Neural progenitor cell (in vitro differentiated cells): ENCODE results near the gene DLK1. TPM values are rescaled to one million over a fixed set of nuclear protein-coding genes. Genes with fewer than 3 reads are reported as not detected.

Source experiments
- DNase-seq: peaks from one replicate; pipeline ENCODE4 v3.0.0-alpha.2; 2016; ENCODE audit warnings: low spot score
- H2AFZ ChIP-seq: fragments of 200-600 bp; sonication (generic); replicated peaks from 2 replicates; pipeline ENCODE4 v1.6.1; 2016; ENCODE audit warnings: antibody characterized with exemption
- H3F3A ChIP-seq: fragments of 200-600 bp; sonication (generic); 2 replicates; pipeline ENCODE4 v1.6.1; 2016; ENCODE audit warnings: antibody characterized with exemption, low read depth
- H3K27ac ChIP-seq: fragments of 200-600 bp; sonication (generic); 2 replicates; pipeline ENCODE4 v1.5.1; 2016; ENCODE audit warnings: mild to moderate bottlenecking
- H3K27me3 ChIP-seq: fragments of 200-600 bp; sonication (generic); 2 replicates; pipeline ENCODE4 v1.6.1; 2016; ENCODE audit warnings: mild to moderate bottlenecking, moderate library complexity
- H3K36me3 ChIP-seq: fragments of 200-600 bp; sonication (generic); 2 replicates; pipeline ENCODE4 v1.5.1; 2016
- H3K4me1 ChIP-seq: fragments of 200-600 bp; sonication (generic); 2 replicates; pipeline ENCODE4 v1.6.1; 2016; ENCODE audit warnings: mixed run types
- H3K4me2 ChIP-seq: fragments of 200-600 bp; sonication (generic); 2 replicates; pipeline ENCODE4 v1.6.1; 2016
- H3K4me3 ChIP-seq: fragments of 200-600 bp; sonication (generic); 2 replicates; pipeline ENCODE4 v1.5.1; 2016
- H3K79me2 ChIP-seq: fragments of 200-600 bp; sonication (generic); 2 replicates; pipeline ENCODE4 v1.6.1; 2016; ENCODE audit warnings: low read depth
- H3K9ac ChIP-seq: fragments of 200-600 bp; sonication (generic); 2 replicates; pipeline ENCODE4 v1.6.1; 2016
- H3K9me3 ChIP-seq: fragments of 200-600 bp; sonication (generic); 2 replicates; pipeline ENCODE4 v1.5.1; 2016; ENCODE audit warnings: low read depth
- H4K20me1 ChIP-seq: fragments of 200-600 bp; sonication (generic); 2 replicates; pipeline ENCODE4 v1.6.1; 2016; ENCODE audit warnings: low read depth
- H3K27ac Mint-ChIP-seq: 3 replicates; pipeline ENCODE4 v1.8.0; 2021; ENCODE audit warnings: mixed read lengths
- H3K27me3 Mint-ChIP-seq: 2 replicates; pipeline ENCODE4 v1.8.0; 2022; ENCODE audit warnings: low read depth, mild to moderate bottlenecking, inconsistent platforms, moderate library complexity, mixed read lengths; ENCODE audit not compliant: insufficient read depth
- H3K36me3 Mint-ChIP-seq: 3 replicates; pipeline ENCODE4 v1.8.0; 2021; ENCODE audit warnings: mixed read lengths
- H3K4me1 Mint-ChIP-seq: 3 replicates; pipeline ENCODE4 v1.8.0; 2021; ENCODE audit warnings: mixed read lengths
- H3K4me3 Mint-ChIP-seq: 3 replicates; pipeline ENCODE4 v1.8.0; 2021; ENCODE audit warnings: mild to moderate bottlenecking, moderate library complexity, mixed read lengths
- H3K9me3 Mint-ChIP-seq: 3 replicates; pipeline ENCODE4 v1.8.0; 2020; ENCODE audit warnings: mixed read lengths
- EZH2 ChIP-seq: fragments of 200-600 bp; sonication (generic); IDR thresholded peaks from 2 replicates; pipeline ENCODE4 v1.6.1; 2017; ENCODE audit warnings: antibody characterized with exemption, mild to moderate bottlenecking, moderate library complexity
- EZH2phosphoT487 ChIP-seq: fragments of 200-600 bp; sonication (generic); IDR thresholded peaks from 2 replicates; pipeline ENCODE4 v1.6.1; 2017; ENCODE audit warnings: antibody characterized with exemption
- total RNA-seq: library from RNA; depleted of rRNA; stranded (reverse); fragments of >200 nt; gene quantifications from 2 replicates; pipeline ENCODE4 v1.2.3, GENCODE V29; 2015; ENCODE audit warnings: low replicate concordance
- TF ChIP-seq, protein P1 (sequence below): fragments of 200-600 bp; sonication (generic); IDR thresholded peaks from 2 replicates; pipeline ENCODE4 v1.5.1; 2017; ENCODE audit warnings: antibody characterized with exemption, mild to moderate bottlenecking

The DLK1 gene
- total RNA-seq, 1 donor from 2014 or later: 312 TPM

DNA sequence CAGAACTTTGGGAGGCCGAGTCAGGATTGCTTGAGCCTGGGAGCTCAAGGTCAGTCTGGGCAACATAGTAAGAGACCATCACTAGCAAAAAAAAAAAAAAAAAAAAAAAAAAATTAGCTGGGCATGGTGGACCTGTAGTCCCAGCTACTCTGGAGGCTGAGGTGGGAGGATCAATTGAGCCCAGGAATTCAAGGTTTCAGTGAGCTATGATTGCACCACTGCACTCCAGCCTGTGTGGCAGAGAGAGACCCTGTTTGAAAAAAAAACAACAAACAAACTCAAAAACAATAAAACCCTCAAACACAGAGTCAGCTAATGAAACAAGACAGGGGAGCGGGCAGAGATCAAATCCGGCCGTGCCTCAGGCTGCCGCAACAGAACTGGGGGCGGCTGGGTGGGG, 41.7 kb upstream of the DLK1 start:
- Mint-ChIP-seq H3K27ac (peak overlapping the region; percentile 25), H3K9me3 (no peaks in the 10 kb centered on the region)

DNA sequence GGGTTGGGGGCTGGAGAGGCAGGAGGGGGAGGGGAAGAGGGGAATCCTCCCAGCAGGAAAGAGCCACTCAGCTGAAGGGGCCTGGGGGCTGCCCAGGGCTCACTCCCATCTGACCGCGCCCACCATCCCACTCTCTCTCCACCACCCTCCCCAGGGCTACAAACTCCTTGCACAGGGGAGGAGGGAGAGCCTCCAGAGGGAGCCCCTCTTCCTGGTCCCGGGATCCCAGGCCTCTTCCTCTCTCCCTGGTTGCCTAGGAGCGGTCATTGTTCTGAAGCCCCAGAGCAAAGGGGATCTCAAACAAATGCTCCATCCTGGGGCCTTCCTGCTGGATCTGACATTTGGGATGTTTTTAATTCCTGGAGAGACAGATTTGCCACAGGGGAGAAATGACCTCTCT, 39.8 kb upstream of the DLK1 start:
- Histone ChIP-seq H3F3A (peaks cover 4% of the 10 kb centered on the region), H3K4me1 (peaks cover 7% of the 10 kb centered on the region), H2AFZ (peak overlapping the region; percentile 82), H3K9me3 (no peaks in the 10 kb centered on the region), H3K9ac (no peak overlapping the region), H4K20me1 (no peaks in the 10 kb centered on the region), H3K4me3 (no peak overlapping the region), H3K4me2 (peak overlapping the region; percentile 17), H3K27me3 (no peaks in the 10 kb centered on the region), H3K27ac (no peak overlapping the region), H3K36me3 (no peaks in the 10 kb centered on the region), H3K79me2 (no peaks in the 10 kb centered on the region)
- Mint-ChIP-seq H3K9me3 (no peaks in the 10 kb centered on the region), H3K27ac (peak overlapping the region; percentile 83), H3K36me3 (no peaks in the 10 kb centered on the region), H3K4me3 (peak overlapping the region; percentile 57), H3K4me1 (peaks cover 34% of the 10 kb centered on the region), H3K27me3 (peaks cover 22% of the 10 kb centered on the region)
- peak; percentile 42 for DNase-seq
- no peak for TF ChIP-seq EZH2
- no peak for TF ChIP-seq EZH2phosphoT487
- TF ChIP-seq, protein P1, sequence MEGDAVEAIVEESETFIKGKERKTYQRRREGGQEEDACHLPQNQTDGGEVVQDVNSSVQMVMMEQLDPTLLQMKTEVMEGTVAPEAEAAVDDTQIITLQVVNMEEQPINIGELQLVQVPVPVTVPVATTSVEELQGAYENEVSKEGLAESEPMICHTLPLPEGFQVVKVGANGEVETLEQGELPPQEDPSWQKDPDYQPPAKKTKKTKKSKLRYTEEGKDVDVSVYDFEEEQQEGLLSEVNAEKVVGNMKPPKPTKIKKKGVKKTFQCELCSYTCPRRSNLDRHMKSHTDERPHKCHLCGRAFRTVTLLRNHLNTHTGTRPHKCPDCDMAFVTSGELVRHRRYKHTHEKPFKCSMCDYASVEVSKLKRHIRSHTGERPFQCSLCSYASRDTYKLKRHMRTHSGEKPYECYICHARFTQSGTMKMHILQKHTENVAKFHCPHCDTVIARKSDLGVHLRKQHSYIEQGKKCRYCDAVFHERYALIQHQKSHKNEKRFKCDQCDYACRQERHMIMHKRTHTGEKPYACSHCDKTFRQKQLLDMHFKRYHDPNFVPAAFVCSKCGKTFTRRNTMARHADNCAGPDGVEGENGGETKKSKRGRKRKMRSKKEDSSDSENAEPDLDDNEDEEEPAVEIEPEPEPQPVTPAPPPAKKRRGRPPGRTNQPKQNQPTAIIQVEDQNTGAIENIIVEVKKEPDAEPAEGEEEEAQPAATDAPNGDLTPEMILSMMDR: no peak

More for the DNA sequence above, 41.7 kb upstream of the DLK1 start:
- Histone ChIP-seq H3K79me2 (no peaks in the 10 kb centered on the region), H3K9me3 (no peaks in the 10 kb centered on the region), H3K4me3 (no peak overlapping the region), H3F3A (peaks cover 4% of the 10 kb centered on the region), H3K36me3 (no peaks in the 10 kb centered on the region), H3K9ac (no peak overlapping the region), H4K20me1 (no peaks in the 10 kb centered on the region), H3K27me3 (no peaks in the 10 kb centered on the region), H3K4me2 (no peak overlapping the region), H2AFZ (no peak overlapping the region), H3K27ac (no peak overlapping the region), H3K4me1 (peaks cover 12% of the 10 kb centered on the region)
- no peak for DNase-seq
- no peaks in the 10 kb centered on the region for H3K36me3 Mint-ChIP-seq
- TF ChIP-seq, protein P1: no peak
- peaks cover 39% of the 10 kb centered on the region for H3K4me1 Mint-ChIP-seq
- H3K27me3 Mint-ChIP-seq: peaks cover 17% of the 10 kb centered on the region
- no peak overlapping the region for H3K4me3 Mint-ChIP-seq

DNA sequence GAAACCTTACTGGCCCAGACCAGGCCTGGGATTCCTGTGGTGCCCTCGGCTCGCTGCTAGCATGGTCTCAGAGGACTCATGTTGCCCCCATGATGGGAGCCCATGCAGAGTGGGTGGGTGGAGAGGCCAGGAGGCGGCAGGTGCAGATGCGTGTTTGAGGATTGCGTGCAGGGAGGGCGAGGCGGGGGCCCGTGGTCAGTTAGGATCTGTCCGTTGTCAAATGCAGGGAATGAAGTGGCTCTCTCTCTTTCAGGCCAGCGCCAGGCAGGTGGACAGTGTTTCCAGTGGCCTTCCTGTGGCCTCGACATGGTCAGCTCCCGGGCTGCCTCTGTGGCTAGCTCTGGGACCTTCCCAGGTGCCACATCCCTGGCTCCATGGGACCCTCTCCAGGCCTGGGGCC, 39.3 kb upstream of the DLK1 start:
- Histone ChIP-seq H3K79me2 (no peaks in the 10 kb centered on the region), H3K9me3 (no peaks in the 10 kb centered on the region), H3K27me3 (no peaks in the 10 kb centered on the region), H3K4me1 (peaks cover 7% of the 10 kb centered on the region), H3K9ac (no peak overlapping the region), H4K20me1 (no peaks in the 10 kb centered on the region), H2AFZ (peak overlapping the region; percentile 82), H3K4me2 (peak overlapping the region; percentile 17), H3K36me3 (no peaks in the 10 kb centered on the region), H3K27ac (no peak overlapping the region), H3F3A (peaks cover 4% of the 10 kb centered on the region), H3K4me3 (no peak overlapping the region)
- no peaks in the 10 kb centered on the region for H3K36me3 Mint-ChIP-seq
- H3K27me3 Mint-ChIP-seq: peaks cover 25% of the 10 kb centered on the region
- H3K4me1 Mint-ChIP-seq: peaks cover 37% of the 10 kb centered on the region
- no peaks in the 10 kb centered on the region for H3K9me3 Mint-ChIP-seq
- H3K4me3 Mint-ChIP-seq: no peak overlapping the region
- peak overlapping the region; percentile 83 for H3K27ac Mint-ChIP-seq
- no peak for DNase-seq
- TF ChIP-seq EZH2 (no peak), EZH2phosphoT487 (no peak)
- TF ChIP-seq, protein P1: no peak
